Chondrocyte (in vitro differentiated cells): ENCODE results near the gene BRICD5. TPM values are rescaled to one million over a fixed set of nuclear protein-coding genes. Genes with fewer than 3 reads are reported as not detected.

Experiments used
- DNase-seq: peaks from one replicate; pipeline ENCODE4 v3.0.0; 2021; ENCODE audit warnings: mixed read lengths, low spot score
- H3K27ac Mint-ChIP-seq: one replicate; pipeline ENCODE4 v1.8.0; 2021; ENCODE audit warnings: mild to moderate bottlenecking, moderate library complexity, mixed read lengths; ENCODE audit not compliant: unreplicated experiment
- H3K27me3 Mint-ChIP-seq: 2 replicates; pipeline ENCODE4 v1.8.0; 2021; ENCODE audit warnings: low read depth, mixed read lengths
- H3K36me3 Mint-ChIP-seq: 2 replicates; pipeline ENCODE4 v1.8.0; 2021; ENCODE audit warnings: low read depth, mixed read lengths
- H3K4me1 Mint-ChIP-seq: 2 replicates; pipeline ENCODE4 v1.8.0; 2021; ENCODE audit warnings: low read depth, mild to moderate bottlenecking, mixed read lengths
- H3K4me3 Mint-ChIP-seq: one replicate; pipeline ENCODE4 v1.8.0; 2021; ENCODE audit warnings: mild to moderate bottlenecking, moderate library complexity, mixed read lengths; ENCODE audit not compliant: unreplicated experiment
- H3K9me3 Mint-ChIP-seq: 2 replicates; pipeline ENCODE4 v1.8.0; 2021; ENCODE audit warnings: low read depth, mixed read lengths
- CTCF ChIP-seq: fragments of 200-600 bp; sonication (generic); IDR thresholded peaks from 2 replicates; pipeline ENCODE4 v1.5.0; 2021; ENCODE audit warnings: antibody characterized with exemption, mild to moderate bottlenecking, moderate library complexity
- total RNA-seq: library from RNA; stranded (reverse); gene quantifications from 3 replicates; pipeline ENCODE4 v1.2.1, GENCODE V29; 2021

Gene BRICD5
- total RNA-seq, 1 donor from 2014 or later, result 5.4 TPM

- no peak within 1 kb of the TSS for H3K27ac Mint-ChIP-seq
- TF ChIP-seq CTCF, result no peak
- no peak for DNase-seq
- no peak within 1 kb of the TSS for H3K4me3 Mint-ChIP-seq
- peaks cover 7% of the 10 kb centered on the region for H3K36me3 Mint-ChIP-seq
- no peaks in the 10 kb centered on the region for H3K4me1 Mint-ChIP-seq
- H3K27me3 Mint-ChIP-seq, result no peaks in the 10 kb centered on the region
- no peaks in the 10 kb centered on the region for H3K9me3 Mint-ChIP-seq
Measured at GRCh38 chr16:2236337-2237101, 25.9 kb upstream of the BRICD5 start, which contains the start of gene DNASE1L2. DNASE1L2 (plus strand) TSS chr16:2236444; CDS start chr16:2236817, 373 bp downstream.

GRCh38 chr16:2235695-2236336, 25.2 kb upstream of the BRICD5 start:
- Mint-ChIP-seq H3K4me3 (no peak overlapping the region), H3K4me1 (no peaks in the 10 kb centered on the region)
- TF ChIP-seq CTCF, result no peak

GRCh38 chr16:2235234-2235651, 24.6 kb upstream of the BRICD5 start:
- no peaks in the 10 kb centered on the region for H3K4me1 Mint-ChIP-seq
- DNase-seq, result peak; percentile 93
- H3K36me3 Mint-ChIP-seq, result peaks cover 7% of the 10 kb centered on the region
- H3K9me3 Mint-ChIP-seq, result no peaks in the 10 kb centered on the region
- no peaks in the 10 kb centered on the region for H3K27me3 Mint-ChIP-seq
- TF ChIP-seq CTCF, result no peak
- H3K27ac Mint-ChIP-seq, result no peak overlapping the region
- H3K4me3 Mint-ChIP-seq, result no peak overlapping the region

More at GRCh38 chr16:2235695-2236336, 25.2 kb upstream of the BRICD5 start:
- Mint-ChIP-seq H3K27me3 (no peaks in the 10 kb centered on the region), H3K9me3 (no peaks in the 10 kb centered on the region), H3K27ac (no peak overlapping the region), H3K36me3 (peaks cover 7% of the 10 kb centered on the region)
- no peak for DNase-seq

- Mint-ChIP-seq H3K4me1 (no peaks in the 10 kb centered on the region), H3K27ac (no peak overlapping the region), H3K9me3 (no peaks in the 10 kb centered on the region), H3K4me3 (no peak overlapping the region), H3K27me3 (no peaks in the 10 kb centered on the region), H3K36me3 (peaks cover 11% of the 10 kb centered on the region)
- no peak for DNase-seq
- TF ChIP-seq CTCF, result no peak
Measured at GRCh38 chr16:2234813-2235170, 24.1 kb upstream of the BRICD5 start.

- TF ChIP-seq CTCF, result no peak
- Mint-ChIP-seq H3K27me3 (no peaks in the 10 kb centered on the region), H3K4me1 (no peaks in the 10 kb centered on the region), H3K36me3 (peaks cover 13% of the 10 kb centered on the region), H3K27ac (no peak overlapping the region), H3K4me3 (no peak overlapping the region), H3K9me3 (no peaks in the 10 kb centered on the region)
- DNase-seq, result peak; percentile 92
Measured at GRCh38 chr16:2233872-2234812, 23.5 kb upstream of the BRICD5 start.
